ENCODE results near the gene TP63.

Gene TP63

DNA sequence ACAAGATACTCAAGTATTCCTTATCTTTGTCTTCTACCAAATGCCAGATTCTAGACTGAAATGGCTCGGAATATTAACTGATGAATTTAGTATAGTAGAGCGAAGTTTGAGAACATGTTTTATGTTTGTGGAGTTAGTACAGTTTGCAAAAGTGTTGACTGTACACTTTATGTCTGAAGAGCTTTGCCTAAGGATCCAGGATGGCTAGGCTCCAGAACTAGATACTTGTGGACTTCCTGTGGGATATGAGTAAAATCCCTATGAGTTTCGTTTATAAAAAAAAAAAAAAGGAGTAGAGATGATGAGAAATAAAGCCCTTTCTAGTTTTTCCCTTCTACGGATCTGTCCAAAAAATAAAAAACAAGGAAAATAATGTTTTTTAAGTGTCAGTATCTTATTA is 96.7 kb downstream of the TP63 start:
- TF ChIP-seq, protein P1, sequence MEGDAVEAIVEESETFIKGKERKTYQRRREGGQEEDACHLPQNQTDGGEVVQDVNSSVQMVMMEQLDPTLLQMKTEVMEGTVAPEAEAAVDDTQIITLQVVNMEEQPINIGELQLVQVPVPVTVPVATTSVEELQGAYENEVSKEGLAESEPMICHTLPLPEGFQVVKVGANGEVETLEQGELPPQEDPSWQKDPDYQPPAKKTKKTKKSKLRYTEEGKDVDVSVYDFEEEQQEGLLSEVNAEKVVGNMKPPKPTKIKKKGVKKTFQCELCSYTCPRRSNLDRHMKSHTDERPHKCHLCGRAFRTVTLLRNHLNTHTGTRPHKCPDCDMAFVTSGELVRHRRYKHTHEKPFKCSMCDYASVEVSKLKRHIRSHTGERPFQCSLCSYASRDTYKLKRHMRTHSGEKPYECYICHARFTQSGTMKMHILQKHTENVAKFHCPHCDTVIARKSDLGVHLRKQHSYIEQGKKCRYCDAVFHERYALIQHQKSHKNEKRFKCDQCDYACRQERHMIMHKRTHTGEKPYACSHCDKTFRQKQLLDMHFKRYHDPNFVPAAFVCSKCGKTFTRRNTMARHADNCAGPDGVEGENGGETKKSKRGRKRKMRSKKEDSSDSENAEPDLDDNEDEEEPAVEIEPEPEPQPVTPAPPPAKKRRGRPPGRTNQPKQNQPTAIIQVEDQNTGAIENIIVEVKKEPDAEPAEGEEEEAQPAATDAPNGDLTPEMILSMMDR (IDR thresholded peaks at IDR 0.05; ENCODE audit: low read depth, low read length, missing control alignments) = no peak
- DNase-seq (ENCODE audit: low read depth) = no peak

DNA sequence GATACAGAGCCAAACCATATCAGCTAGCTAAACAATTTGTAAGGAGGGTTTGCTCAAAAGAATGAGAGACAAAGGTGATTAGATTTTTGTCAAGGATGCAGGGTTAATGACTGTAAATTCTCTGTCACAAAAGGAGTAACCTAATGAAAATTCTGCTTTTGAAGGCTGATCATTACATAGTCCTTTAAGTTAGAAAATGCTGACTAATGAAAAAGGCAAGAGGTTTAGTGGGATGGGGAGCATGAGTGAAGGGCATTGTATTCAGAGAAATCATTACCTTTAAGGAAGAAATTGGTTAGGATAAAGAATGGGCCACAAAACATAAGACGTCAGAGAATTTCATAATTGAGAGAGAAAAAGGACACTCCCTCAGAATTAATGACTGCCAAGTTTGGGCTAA is 97.7 kb downstream of the TP63 start:
- no peak for DNase-seq (ENCODE audit: low read depth)
- no peak overlapping the region for H3K4me3 ChIP-seq (ENCODE audit: low read depth, low read length)
- TF ChIP-seq, protein P1 (IDR thresholded peaks at IDR 0.05; ENCODE audit: low read depth, low read length, missing control alignments) = no peak

More for the DNA sequence above, 96.7 kb downstream of the TP63 start:
- H3K4me3 ChIP-seq (ENCODE audit: low read depth, low read length) = no peak overlapping the region

DNA sequence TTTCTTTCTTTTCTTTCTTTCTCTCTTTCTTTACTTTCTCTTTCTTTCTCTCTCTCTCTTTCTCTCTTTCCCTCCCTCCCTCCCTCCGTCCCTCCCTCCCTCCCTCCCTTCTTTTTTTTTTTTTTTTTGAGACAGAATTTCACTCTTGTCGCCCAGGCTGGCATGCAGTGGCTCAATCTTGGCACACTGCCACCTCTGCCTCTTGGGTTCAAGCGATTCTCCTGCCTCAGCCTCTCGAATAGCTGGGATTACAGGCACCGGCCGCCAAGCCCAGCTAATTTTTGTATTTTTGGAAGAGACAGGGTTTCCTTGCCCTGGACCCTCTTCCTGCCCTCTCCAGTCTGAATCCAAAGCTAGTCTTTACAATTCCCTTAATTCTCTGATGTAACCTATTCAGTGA is 102.9 kb downstream of the TP63 start:
- DNase-seq (ENCODE audit: low read depth) = no peak
- TF ChIP-seq, protein P1 (IDR thresholded peaks at IDR 0.05; ENCODE audit: low read depth, low read length, missing control alignments) = no peak
- H3K4me3 ChIP-seq (ENCODE audit: low read depth, low read length) = no peak overlapping the region

DNA sequence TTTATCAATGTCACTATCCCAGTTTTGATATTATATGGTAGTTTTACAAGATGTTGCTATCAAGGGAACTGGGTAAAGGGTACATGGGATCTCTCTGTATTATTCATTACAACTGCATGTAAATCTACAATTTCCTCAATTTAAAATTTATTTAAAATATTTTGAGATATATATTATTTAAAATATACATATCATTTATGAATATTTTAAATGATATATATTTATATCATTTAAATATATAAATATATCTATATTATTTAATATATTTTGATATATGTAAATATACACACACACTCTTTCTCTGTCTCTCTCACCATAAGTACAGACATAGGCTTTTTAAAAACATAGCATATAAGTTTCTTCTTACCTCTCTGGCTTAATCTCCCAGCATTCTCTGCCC is 104.7 kb downstream of the TP63 start:
- H3K4me3 ChIP-seq (ENCODE audit: low read depth, low read length) = no peak overlapping the region
- no peak for DNase-seq (ENCODE audit: low read depth)
- TF ChIP-seq, protein P1 (IDR thresholded peaks at IDR 0.05; ENCODE audit: low read depth, low read length, missing control alignments) = no peak

DNA sequence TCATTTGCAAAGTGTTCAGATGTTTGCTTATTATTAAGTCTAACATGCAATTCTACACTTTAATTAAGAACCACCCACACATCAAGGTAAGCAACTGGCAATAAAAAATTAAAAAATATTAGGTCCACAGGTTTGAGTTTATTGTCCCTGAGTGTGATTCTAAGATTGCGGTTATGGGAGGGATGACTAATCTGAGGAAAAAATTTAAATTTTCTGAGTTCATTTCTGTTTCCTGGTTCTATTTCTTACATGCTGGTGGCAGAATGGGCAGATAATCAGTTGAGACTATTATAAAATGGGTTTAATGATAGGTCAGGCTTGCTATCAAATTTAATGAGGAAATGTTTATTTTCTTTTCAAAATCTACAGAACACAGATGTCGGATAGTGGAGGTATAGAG is 105.9 kb downstream of the TP63 start:
- no peak for DNase-seq (ENCODE audit: low read depth)

DNA sequence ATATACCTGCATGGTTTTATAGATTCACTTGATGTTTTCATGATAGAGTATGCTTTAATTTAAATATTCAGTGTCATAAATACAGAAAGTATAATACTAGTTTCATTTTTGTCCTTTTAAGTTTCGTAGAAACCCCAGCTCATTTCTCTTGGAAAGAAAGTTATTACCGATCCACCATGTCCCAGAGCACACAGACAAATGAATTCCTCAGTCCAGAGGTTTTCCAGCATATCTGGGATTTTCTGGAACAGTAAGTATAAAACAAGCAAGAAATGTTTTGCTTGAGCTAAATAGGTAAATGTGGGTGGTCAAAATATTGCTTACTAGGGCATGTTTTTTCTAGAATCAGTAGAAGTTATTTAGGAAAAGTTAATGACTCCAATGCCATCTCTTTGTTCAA is 106.4 kb downstream of the TP63 start:
- TF ChIP-seq, protein P1 (IDR thresholded peaks at IDR 0.05; ENCODE audit: low read depth, low read length, missing control alignments) = no peak
- no peak for DNase-seq (ENCODE audit: low read depth)
- no peak overlapping the region for H3K4me3 ChIP-seq (ENCODE audit: low read depth, low read length)

More for the DNA sequence above, 105.9 kb downstream of the TP63 start:
- H3K4me3 ChIP-seq (ENCODE audit: low read depth, low read length) = no peak overlapping the region
- TF ChIP-seq, protein P1 (IDR thresholded peaks at IDR 0.05; ENCODE audit: low read depth, low read length, missing control alignments) = no peak

DNA sequence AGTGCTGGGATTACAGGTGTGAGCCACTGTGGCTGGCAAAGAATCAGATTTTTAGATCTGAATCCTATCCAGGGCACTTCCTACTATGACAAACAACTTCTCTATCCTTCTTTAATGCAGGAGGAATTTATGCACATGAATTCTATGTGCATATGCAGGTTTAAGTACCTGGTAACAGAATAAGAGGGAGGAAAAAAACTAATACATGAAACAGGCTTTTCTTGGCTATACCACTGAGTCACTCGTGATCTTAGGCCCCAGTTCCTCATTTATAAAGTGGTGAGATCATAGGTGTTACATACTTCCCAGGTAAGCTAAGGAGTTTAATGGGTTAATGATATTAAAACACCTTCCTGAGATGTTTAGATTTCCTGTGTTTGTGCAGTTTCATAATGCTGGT is 108.2 kb downstream of the TP63 start:
- H3K4me3 ChIP-seq (ENCODE audit: low read depth, low read length) = no peak overlapping the region
- DNase-seq (ENCODE audit: low read depth) = no peak
- TF ChIP-seq, protein P1 (IDR thresholded peaks at IDR 0.05; ENCODE audit: low read depth, low read length, missing control alignments) = no peak

Measured in GM12864 (cell line).